GM18520 (cell line): ENCODE data around the gene MLPH.

Experiments
- ATAC-seq: cut with Tn5 transposase; IDR thresholded peaks from one replicate; pipeline ENCODE4 v1.9.1; 2021; ENCODE audit not compliant: unreplicated experiment

The MLPH gene

GRCh38 chr2:237564526-237565131 is 77.6 kb downstream of the MLPH start:
- ATAC-seq: no peak

- ATAC-seq: no peak
These were observed 78.9 kb downstream of the MLPH start for GRCh38 chr2:237565974-237566373.

DNA sequence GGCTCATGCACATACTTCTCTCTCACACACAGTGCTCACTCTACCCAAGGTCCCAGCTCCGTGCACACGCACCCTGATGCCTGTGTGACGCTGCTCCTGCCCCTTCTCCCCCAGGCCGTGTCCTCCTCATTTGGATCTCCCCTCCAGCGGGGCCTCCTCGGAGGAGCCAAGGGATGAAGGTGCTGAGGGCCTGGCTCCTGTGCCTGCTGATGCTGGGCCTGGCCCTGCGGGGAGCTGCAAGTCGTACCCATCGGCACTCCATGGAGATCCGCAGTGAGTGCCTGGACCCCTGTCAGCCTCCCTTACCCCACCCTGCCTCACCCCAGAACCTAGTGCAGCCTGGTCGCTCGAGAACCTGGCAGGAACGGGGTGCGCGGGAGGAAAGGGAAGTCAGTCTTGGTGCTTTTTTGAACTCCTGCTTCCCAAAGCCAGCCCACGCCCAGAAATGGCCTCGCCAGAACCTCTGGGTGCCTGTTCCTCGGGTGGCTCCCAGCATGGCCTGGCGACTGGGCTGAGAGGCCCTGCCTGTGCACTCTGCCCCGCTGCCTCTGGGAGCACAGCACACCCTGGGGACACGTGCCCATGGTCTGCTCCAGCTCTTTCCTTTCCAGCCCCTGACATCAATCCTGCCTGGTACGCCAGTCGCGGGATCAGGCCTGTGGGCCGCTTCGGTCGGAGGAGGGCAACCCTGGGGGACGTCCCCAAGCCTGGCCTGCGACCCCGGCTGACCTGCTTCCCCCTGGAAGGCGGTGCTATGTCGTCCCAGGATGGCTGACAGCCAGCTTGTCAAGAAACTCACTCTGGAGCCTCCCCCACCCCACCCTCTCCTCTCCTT is 79.6 kb downstream of the MLPH start, which contains the start of gene PRLH:
Gene PRLH (plus strand): TSS at position 174 of the 835 bp plus-strand sequence. CDS start 0 bp downstream, at position 174.
- no peak for ATAC-seq

- ATAC-seq: no peak
These were observed 80.4 kb downstream of the MLPH start for GRCh38 chr2:237567276-237568029.

- ATAC-seq: no peak
These were observed 81.1 kb downstream of the MLPH start for GRCh38 chr2:237568121-237568660.

GRCh38 chr2:237569041-237569440 is 82.0 kb downstream of the MLPH start:
- no peak for ATAC-seq

GRCh38 chr2:237569896-237570295 is 82.8 kb downstream of the MLPH start:
- no peak for ATAC-seq

- no peak for ATAC-seq
These were observed 83.8 kb downstream of the MLPH start for GRCh38 chr2:237570776-237571335.

DNA sequence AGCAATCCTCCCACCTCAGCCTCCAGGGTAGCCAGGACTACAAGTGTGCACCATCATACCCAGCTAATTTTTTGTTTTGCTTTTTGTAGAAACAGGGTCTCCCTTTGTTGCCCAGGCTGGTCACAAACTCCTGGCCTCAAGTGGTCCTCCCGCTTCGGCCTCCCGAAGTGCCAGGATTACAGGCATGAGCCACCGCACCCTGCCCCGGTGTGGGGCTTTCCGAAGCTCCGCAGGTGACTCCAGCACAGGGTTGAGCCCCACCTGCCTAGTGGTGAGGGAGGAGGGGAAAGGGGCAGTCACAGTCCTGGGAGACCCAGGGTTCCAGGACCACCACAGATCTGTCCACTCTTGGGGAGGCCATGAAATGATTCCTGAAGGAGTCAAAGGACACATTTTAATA is 84.5 kb downstream of the MLPH start:
- no peak for ATAC-seq

GRCh38 chr2:237572021-237572741 is 85.1 kb downstream of the MLPH start:
- no peak for ATAC-seq

GRCh38 chr2:237572742-237573101 is 85.7 kb downstream of the MLPH start:
- ATAC-seq: no peak

GRCh38 chr2:237573721-237574415 is 86.8 kb downstream of the MLPH start:
- ATAC-seq: no peak

DNA sequence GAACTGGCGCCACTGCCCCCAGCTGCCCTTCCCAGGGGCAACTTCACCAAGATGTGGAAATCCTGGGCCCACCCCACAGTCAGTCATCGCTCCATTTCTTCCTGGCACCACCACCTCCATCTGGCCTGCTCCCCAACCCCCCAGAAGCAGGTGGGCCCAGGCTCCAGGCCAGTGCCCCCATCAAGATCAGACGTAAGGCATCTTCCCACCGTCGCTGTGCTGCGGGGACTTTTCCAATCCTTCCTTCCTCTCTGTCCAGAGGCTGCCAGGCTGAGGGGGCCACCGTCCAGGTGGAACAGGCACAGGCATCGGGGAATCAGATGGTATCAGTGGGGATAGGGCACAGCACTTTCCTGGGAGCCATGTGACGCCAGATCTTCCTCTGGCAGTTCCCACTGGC is 87.4 kb downstream of the MLPH start:
- no peak for ATAC-seq

GRCh38 chr2:237574894-237575868 is 88.1 kb downstream of the MLPH start:
- ATAC-seq: no peak

DNA sequence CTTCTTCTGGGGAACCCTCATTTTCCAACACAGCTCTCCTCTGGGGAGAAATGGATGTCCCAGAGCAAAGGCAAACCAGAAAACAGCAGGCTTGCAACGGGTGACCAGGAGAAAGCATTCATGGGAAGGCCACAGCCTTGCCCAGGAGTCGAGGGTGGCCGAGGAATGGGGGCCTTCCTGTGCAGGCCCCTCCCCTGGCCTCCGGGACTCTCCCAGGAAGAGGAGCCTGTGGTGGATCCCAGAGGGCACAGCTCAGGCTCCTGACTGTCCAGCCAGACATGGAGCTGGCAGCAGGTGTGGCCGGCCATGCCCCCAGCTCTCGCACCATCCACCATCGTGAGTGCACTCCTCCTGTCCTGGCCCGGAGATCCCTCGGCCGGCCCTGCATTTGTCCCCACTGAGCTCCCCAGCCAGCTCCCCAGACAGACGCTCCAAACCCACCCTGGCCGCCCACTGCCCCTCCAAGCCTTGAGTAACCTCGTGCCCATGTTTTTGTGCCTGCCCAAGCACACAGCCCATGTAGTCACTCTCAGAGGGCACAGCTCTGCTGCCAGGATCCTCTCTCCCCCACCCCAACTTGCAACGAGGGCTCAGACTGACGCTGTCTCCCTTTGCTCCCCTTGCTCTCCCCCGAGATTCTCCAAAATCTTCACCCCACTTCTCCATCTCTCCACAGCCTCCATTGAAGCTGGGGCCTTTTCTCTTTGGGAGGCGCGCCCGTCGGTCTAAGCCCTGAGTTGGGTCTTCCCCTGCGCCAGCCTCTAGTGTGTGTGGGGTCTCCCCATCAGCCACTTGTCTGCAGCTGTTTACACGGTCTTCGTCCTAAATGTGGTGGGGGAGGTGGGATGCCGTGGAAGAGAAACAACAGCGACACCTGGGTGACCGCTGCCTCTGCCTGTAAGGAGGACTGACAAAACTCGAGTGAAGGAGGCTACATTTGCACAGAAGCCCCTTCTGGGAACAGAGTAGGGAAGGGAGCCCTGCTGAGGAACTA is 89.1 kb downstream of the MLPH start:
- no peak for ATAC-seq

GRCh38 chr2:237576974-237577373 is 89.9 kb downstream of the MLPH start:
- ATAC-seq: no peak

DNA sequence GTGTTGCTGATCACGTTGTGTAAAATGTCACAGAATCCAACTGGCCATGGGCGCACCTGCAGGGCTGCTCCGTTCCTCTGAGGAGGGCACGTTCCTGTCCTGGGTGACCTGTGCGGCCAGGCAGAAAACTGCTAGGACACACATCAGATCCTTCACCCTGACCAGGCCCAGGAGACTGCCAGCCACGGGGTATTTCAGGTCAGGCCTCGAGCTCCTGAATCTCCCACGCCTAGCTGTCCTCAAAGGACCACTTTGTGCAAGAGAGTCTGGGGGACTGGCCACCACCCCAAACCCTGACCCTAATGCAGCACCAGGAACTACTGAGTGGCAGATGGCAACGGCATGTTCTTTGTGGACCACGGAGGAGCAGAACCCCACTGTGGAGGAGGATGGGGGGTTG is 90.4 kb downstream of the MLPH start:
- no peak for ATAC-seq
